ENCODE data around the gene C22orf31.

The C22orf31 gene

DNA sequence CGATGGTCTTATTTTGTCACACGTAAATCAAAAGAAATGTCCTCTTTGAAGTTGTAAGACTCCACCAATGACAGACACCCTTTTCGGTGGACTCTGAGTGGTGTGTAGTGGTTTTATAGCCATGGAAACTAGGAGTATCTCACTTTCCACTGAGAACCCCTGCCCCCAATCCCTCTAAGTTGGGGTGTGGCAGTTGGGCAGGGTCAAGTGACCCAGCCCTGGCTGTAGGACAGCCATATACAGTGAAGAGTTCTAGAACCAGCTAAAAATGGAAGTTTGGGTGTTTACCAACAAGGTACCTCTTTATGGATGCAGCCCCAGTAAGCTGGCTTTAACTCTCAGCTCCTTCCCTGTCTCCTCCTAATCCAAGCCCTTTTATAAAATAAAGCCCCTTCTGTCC is 5.2 kb downstream of the C22orf31 start:
- Histone ChIP-seq H3K9me3 (ENCODE audit: control insufficient read depth in 5 of 5, low read length in 5 of 5) (no peaks in the 10 kb centered on the region), H3K27me3 (ENCODE audit: control insufficient read depth in 5 of 5, insufficient read depth in 4 of 5, low read length in 5 of 5) (no peaks in the 10 kb centered on the region), H3K9ac (ENCODE audit: low read length in 5 of 5) (no peak overlapping the region), H3K4me3 (ENCODE audit: low read depth in 1 of 5, low read length in 5 of 5) (no peak overlapping the region), H3K36me3 (ENCODE audit: control insufficient read depth in 5 of 5, insufficient read depth in 5 of 5, low read length in 5 of 5) (no peaks in the 10 kb centered on the region), H3K27ac (ENCODE audit: low read depth, low read length) (no peak overlapping the region), H3K4me1 (ENCODE audit: control insufficient read depth in 5 of 5, insufficient read depth in 5 of 5, low read length in 5 of 5) (no peaks in the 10 kb centered on the region)

DNA sequence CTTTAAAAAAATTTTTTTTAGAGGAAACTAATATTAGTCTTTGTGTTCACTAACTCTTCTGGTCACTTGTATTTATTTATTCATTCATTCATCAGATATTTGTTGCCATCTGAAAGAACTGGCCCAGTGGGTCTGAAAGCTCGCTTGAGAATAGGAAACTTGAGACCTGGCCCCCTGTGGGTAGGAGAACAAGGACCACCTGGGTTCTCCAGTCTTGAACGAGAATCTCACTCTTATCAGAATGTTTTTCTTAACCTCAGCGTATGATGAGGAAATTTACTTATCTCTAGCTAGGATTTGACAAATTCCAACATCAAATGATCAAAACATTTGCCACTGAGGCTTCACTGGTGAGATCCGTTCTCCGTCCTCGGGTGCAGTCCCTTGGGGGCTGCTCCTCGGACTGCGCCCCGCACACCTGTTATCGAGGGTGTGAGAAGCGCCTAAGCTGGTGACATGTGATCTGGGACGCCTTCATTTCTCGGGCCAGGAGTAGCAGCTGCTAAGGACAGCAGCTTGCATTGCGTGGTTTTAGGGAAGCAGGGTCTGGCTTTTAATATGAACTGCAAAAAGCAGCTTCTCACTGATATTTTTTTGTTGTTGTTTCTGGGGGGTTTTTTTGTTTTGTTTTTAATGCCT is 6.3 kb downstream of the C22orf31 start:
- Histone ChIP-seq H3K4me3 (ENCODE audit: low read depth in 1 of 5, low read length in 5 of 5) (no peak overlapping the region), H3K27me3 (ENCODE audit: control insufficient read depth in 5 of 5, insufficient read depth in 4 of 5, low read length in 5 of 5) (no peaks in the 10 kb centered on the region), H3K27ac (ENCODE audit: low read depth, low read length) (no peak overlapping the region), H3K36me3 (ENCODE audit: control insufficient read depth in 5 of 5, insufficient read depth in 5 of 5, low read length in 5 of 5) (peaks cover 0 to 9% (median 7%) of the 10 kb centered on the region in 5 donors), H3K9ac (ENCODE audit: low read length in 5 of 5) (no peak overlapping the region), H3K9me3 (ENCODE audit: control insufficient read depth in 5 of 5, low read length in 5 of 5) (no peaks in the 10 kb centered on the region), H3K4me1 (ENCODE audit: control insufficient read depth in 5 of 5, insufficient read depth in 5 of 5, low read length in 5 of 5) (no peaks in the 10 kb centered on the region)

DNA sequence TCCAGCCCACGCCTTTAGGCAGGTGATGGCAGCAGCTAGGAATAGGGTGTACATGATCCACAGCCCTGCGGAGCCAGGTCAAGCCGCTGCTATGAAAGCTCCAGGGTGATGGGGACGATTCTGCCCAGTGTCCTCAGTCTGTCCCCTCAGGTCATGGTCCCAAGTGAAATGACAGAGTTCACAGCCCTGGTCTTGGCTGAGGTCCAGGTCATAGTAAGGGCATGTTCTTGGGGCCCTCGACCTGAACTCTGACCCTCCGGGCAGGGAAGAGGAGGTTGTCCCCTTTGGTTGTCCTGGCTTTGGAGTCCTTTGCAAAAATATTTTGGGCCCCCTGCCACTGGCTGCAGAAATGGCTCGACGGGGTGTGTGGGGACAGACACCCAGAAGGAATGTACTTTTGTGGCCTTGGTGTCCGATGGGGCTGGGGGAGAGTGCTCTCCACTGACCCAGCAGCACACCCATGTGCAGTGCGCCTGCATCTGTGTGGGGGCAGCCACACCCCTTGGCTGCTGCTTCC is 7.3 kb downstream of the C22orf31 start:
- H3K27me3 ChIP-seq (ENCODE audit: control insufficient read depth in 5 of 5, insufficient read depth in 4 of 5, low read length in 5 of 5) = no peaks in the 10 kb centered on the region
- H3K9ac ChIP-seq (ENCODE audit: low read length in 5 of 5) = no peak overlapping the region
- H3K36me3 ChIP-seq (ENCODE audit: control insufficient read depth in 5 of 5, insufficient read depth in 5 of 5, low read length in 5 of 5) = peaks cover 0 to 19% (median 15%) of the 10 kb centered on the region in 5 donors
- H3K9me3 ChIP-seq (ENCODE audit: control insufficient read depth in 5 of 5, low read length in 5 of 5) = no peaks in the 10 kb centered on the region
- H3K4me3 ChIP-seq (ENCODE audit: low read depth in 1 of 5, low read length in 5 of 5) = no peak overlapping the region
- no peaks in the 10 kb centered on the region for H3K4me1 ChIP-seq (ENCODE audit: control insufficient read depth in 5 of 5, insufficient read depth in 5 of 5, low read length in 5 of 5)
- no peak overlapping the region for H3K27ac ChIP-seq (ENCODE audit: low read depth, low read length)

DNA sequence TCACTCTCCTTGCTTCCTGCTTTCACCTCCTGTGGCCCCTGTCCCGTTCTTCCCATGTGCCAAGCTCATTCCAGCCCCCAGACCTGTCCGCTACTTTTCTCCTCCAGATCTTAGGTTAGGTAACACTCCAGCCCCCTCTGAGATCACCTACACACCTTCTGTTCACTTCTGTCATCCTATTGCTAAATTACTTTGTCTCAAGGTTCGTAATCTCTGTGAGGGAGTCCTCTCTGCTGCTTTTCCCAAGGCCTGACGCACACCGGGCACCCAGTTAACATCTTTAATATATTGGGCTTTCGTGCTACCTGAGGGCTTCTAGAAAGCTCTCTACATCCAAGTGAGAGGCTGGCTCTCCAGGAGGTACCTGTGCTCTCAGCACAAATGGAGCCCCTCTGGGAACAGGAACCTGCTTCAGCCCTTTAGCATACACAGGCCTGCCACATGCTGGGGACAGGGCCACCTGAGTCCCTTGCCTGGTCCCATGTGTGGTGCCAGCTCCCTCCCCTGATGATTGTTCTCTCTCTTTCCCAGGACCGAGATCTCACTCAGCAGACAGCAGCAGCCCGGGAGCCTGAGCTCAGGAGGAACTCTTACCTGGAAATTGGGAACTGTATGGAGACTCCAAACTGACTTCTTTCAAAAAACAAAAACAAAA is 8.5 kb downstream of the C22orf31 start:
- Histone ChIP-seq H3K27me3 (ENCODE audit: control insufficient read depth in 5 of 5, insufficient read depth in 4 of 5, low read length in 5 of 5) (no peaks in the 10 kb centered on the region), H3K36me3 (ENCODE audit: control insufficient read depth in 5 of 5, insufficient read depth in 5 of 5, low read length in 5 of 5) (peaks cover 0 to 30% (median 27%) of the 10 kb centered on the region in 5 donors), H3K4me1 (ENCODE audit: control insufficient read depth in 5 of 5, insufficient read depth in 5 of 5, low read length in 5 of 5) (no peaks in the 10 kb centered on the region), H3K9ac (ENCODE audit: low read length in 5 of 5) (no peak overlapping the region), H3K4me3 (ENCODE audit: low read depth in 1 of 5, low read length in 5 of 5) (no peak overlapping the region), H3K9me3 (ENCODE audit: control insufficient read depth in 5 of 5, low read length in 5 of 5) (no peaks in the 10 kb centered on the region), H3K27ac (ENCODE audit: low read depth, low read length) (no peak overlapping the region)

DNA sequence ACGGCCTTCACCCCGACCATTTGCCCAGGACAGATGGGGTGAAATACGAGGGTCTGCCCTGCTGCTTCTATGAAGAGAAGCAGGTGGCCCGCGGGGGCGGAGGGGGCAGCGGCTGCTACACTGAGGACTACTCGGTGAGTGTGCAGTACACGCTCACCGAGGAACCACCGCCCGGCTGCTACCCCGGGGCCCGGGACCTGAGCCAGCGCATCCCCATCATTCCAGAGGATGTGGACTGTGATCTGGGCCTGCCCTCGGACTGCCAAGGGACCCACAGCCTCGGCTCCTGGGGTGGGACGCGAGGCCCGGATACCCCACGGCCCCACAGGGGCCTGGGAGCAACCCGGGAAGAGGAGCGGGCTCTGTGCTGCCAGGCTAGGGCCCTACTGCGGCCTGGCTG is 11.2 kb downstream of the C22orf31 start:
- H3K4me1 ChIP-seq (ENCODE audit: control insufficient read depth in 5 of 5, insufficient read depth in 5 of 5, low read length in 5 of 5) = no peaks in the 10 kb centered on the region
- H3K27ac ChIP-seq (ENCODE audit: low read depth, low read length) = no peak overlapping the region
- peaks cover 4 to 55% (median 51%) of the 10 kb centered on the region in 5 donors for H3K36me3 ChIP-seq (ENCODE audit: control insufficient read depth in 5 of 5, insufficient read depth in 5 of 5, low read length in 5 of 5)
- H3K9ac ChIP-seq (ENCODE audit: low read length in 5 of 5) = no peak overlapping the region
- H3K4me3 ChIP-seq (ENCODE audit: low read depth in 1 of 5, low read length in 5 of 5) = no peak overlapping the region
- H3K27me3 ChIP-seq (ENCODE audit: control insufficient read depth in 5 of 5, insufficient read depth in 4 of 5, low read length in 5 of 5) = no peaks in the 10 kb centered on the region
- no peaks in the 10 kb centered on the region for H3K9me3 ChIP-seq (ENCODE audit: control insufficient read depth in 5 of 5, low read length in 5 of 5)

GRCh38 chr22:29049655-29050263 is 11.9 kb downstream of the C22orf31 start:
- Histone ChIP-seq H3K4me1 (ENCODE audit: control insufficient read depth in 5 of 5, insufficient read depth in 5 of 5, low read length in 5 of 5) (no peaks in the 10 kb centered on the region), H3K4me3 (ENCODE audit: low read depth in 1 of 5, low read length in 5 of 5) (no peak overlapping the region), H3K27me3 (ENCODE audit: control insufficient read depth in 5 of 5, insufficient read depth in 4 of 5, low read length in 5 of 5) (no peaks in the 10 kb centered on the region), H3K36me3 (ENCODE audit: control insufficient read depth in 5 of 5, insufficient read depth in 5 of 5, low read length in 5 of 5) (peaks cover 4 to 57% (median 51%) of the 10 kb centered on the region in 5 donors), H3K27ac (ENCODE audit: low read depth, low read length) (no peak overlapping the region), H3K9me3 (ENCODE audit: control insufficient read depth in 5 of 5, low read length in 5 of 5) (no peaks in the 10 kb centered on the region), H3K9ac (ENCODE audit: low read length in 5 of 5) (no peak overlapping the region)

- H3K9me3 ChIP-seq (ENCODE audit: control insufficient read depth in 5 of 5, low read length in 5 of 5) = no peaks in the 10 kb centered on the region
- H3K4me3 ChIP-seq (ENCODE audit: low read depth in 1 of 5, low read length in 5 of 5) = no peak overlapping the region
- H3K4me1 ChIP-seq (ENCODE audit: control insufficient read depth in 5 of 5, insufficient read depth in 5 of 5, low read length in 5 of 5) = no peaks in the 10 kb centered on the region
- no peaks in the 10 kb centered on the region for H3K27me3 ChIP-seq (ENCODE audit: control insufficient read depth in 5 of 5, insufficient read depth in 4 of 5, low read length in 5 of 5)
- no peak overlapping the region for H3K27ac ChIP-seq (ENCODE audit: low read depth, low read length)
- no peak overlapping the region for H3K9ac ChIP-seq (ENCODE audit: low read length in 5 of 5)
- H3K36me3 ChIP-seq (ENCODE audit: control insufficient read depth in 5 of 5, insufficient read depth in 5 of 5, low read length in 5 of 5) = peaks cover 4 to 58% (median 55%) of the 10 kb centered on the region in 5 donors
These were observed 12.6 kb downstream of the C22orf31 start for GRCh38 chr22:29048822-29049654.

DNA sequence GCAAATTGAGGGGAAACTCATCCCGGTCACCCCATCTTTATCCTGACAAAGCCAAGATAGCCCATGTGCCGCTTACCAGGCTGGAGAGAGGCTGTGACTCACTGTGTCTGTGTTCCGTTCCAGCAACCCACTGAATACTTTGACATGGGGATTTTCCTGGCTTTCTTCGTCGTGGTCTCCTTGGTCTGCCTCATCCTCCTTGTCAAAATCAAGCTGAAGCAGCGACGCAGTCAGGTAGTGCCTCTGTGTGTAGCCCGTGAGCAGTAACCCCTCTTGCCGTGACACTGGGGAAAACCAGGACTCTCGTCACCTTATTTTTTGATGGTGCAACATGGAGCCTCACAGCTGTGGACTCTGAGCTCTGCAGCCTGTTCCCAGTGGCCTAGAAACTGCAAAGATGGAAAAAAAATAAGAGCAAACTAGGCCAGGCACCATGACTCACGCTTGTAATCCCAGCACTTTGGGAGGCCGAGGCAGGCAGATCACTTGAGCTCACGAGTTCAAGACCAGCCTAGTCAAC is 16.9 kb downstream of the C22orf31 start:
- H3K9ac ChIP-seq (ENCODE audit: low read length in 5 of 5) = no peak overlapping the region
- no peak overlapping the region for H3K4me3 ChIP-seq (ENCODE audit: low read depth in 1 of 5, low read length in 5 of 5)
- H3K27me3 ChIP-seq (ENCODE audit: control insufficient read depth in 5 of 5, insufficient read depth in 4 of 5, low read length in 5 of 5) = no peaks in the 10 kb centered on the region
- H3K4me1 ChIP-seq (ENCODE audit: control insufficient read depth in 5 of 5, insufficient read depth in 5 of 5, low read length in 5 of 5) = peaks cover 0 to 14% (median 8%) of the 10 kb centered on the region in 5 donors
- H3K9me3 ChIP-seq (ENCODE audit: control insufficient read depth in 5 of 5, low read length in 5 of 5) = no peaks in the 10 kb centered on the region
- peaks cover 4 to 49% (median 48%) of the 10 kb centered on the region in 5 donors for H3K36me3 ChIP-seq (ENCODE audit: control insufficient read depth in 5 of 5, insufficient read depth in 5 of 5, low read length in 5 of 5)
- peak overlapping the region; percentile 51 for H3K27ac ChIP-seq (ENCODE audit: low read depth, low read length)

DNA sequence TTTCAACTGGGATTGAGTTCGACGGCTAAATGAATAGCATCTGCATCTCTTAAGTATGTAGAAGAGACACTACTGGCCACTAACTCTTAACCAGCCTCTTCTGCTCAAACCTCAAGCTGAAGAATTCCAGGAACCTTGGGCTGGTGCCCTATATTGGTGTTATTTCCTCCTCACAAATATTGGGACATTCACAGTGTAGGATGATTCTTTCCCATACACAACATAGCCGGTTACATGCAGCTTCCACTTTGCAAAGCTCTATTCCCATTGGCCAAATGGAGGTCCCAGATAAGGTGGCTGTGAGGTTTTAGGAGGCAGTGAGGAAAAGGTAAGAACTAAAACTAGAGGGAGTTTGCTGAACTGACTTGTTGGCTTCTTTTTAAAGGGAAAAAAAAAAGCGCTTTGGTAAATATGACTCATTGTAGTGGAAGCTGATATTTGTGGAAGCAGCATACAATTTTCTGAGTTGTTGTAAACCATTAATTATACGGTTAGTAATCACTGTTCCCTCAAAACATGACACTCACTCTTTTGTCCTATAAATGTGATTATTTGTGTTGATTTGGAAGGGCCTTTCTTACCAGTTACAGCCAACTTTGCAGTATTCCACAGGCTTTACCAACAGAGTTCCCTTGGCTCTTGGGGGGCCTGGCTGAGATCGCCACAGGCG is 17.6 kb downstream of the C22orf31 start:
- Histone ChIP-seq H3K9me3 (ENCODE audit: control insufficient read depth in 5 of 5, low read length in 5 of 5) (no peaks in the 10 kb centered on the region), H3K27ac (ENCODE audit: low read depth, low read length) (peak overlapping the region; percentile 51), H3K4me3 (ENCODE audit: low read depth in 1 of 5, low read length in 5 of 5) (no peak overlapping the region), H3K27me3 (ENCODE audit: control insufficient read depth in 5 of 5, insufficient read depth in 4 of 5, low read length in 5 of 5) (no peaks in the 10 kb centered on the region), H3K9ac (ENCODE audit: low read length in 5 of 5) (peak overlapping the region in 1 of 5 donors; percentile 6), H3K4me1 (ENCODE audit: control insufficient read depth in 5 of 5, insufficient read depth in 5 of 5, low read length in 5 of 5) (peaks cover 0 to 14% (median 8%) of the 10 kb centered on the region in 5 donors), H3K36me3 (ENCODE audit: control insufficient read depth in 5 of 5, insufficient read depth in 5 of 5, low read length in 5 of 5) (peaks cover 4 to 42% (median 41%) of the 10 kb centered on the region in 5 donors)
